Astrocyte (in vitro differentiated cells and primary cell): ENCODE data around the gene USP13.

Experiments used
- CTCF ChIP-seq: IDR thresholded peaks from 2 replicates; pipeline ENCODE4 v1.5.1; 2011; ENCODE audit warnings: low read depth, mild to moderate bottlenecking, inconsistent platforms, low read length, moderate library complexity; ENCODE audit not compliant: insufficient read depth
- EZH2 ChIP-seq: IDR thresholded peaks from 2 replicates; pipeline ENCODE4 v1.6.1; 2012; ENCODE audit warnings: mild to moderate bottlenecking, low read length, inconsistent platforms; ENCODE audit not compliant: insufficient read depth

- TF ChIP-seq CTCF (no peak), EZH2 (no peak)
Observed at GRCh38 chr3:179744667-179745066, 91.8 kb downstream of the USP13 start.
